Stomach smooth muscle (tissue), 2 donors: Measurements from ENCODE around the gene ICE2.
"Not testable (repeated sequence)": the region's sequence is repeated elsewhere in the genome, so short reads cannot be mapped to it uniquely, and the experiment has no call there.

Source experiments
- H3K27ac ChIP-seq: one replicate; pipeline ENCODE4 v1.7.0; 2013; ENCODE audit warnings: mild to moderate bottlenecking, low read length, inconsistent platforms
- H3K27me3 ChIP-seq, 2 donors: one replicate each; pipeline ENCODE4 v1.7.0; 2013; ENCODE audit warnings: low read length in 2 of 2; ENCODE audit not compliant: insufficient read depth in 2 of 2, control insufficient read depth in 1 of 2
- H3K36me3 ChIP-seq, 2 donors: one replicate each; pipeline ENCODE4 v1.7.0; 2013; ENCODE audit warnings: low read length in 2 of 2; ENCODE audit not compliant: control insufficient read depth in 2 of 2, insufficient read depth in 2 of 2
- H3K4me1 ChIP-seq: one replicate; pipeline ENCODE4 v1.7.0; 2013; ENCODE audit warnings: low read length; ENCODE audit not compliant: control insufficient read depth, insufficient read depth
- H3K4me3 ChIP-seq, 2 donors: one replicate each; pipeline ENCODE4 v1.7.0; 2013; ENCODE audit warnings: low read length in 2 of 2
- H3K9ac ChIP-seq, 2 donors: one replicate each; pipeline ENCODE4 v1.7.0; 2013; ENCODE audit warnings: low read length in 2 of 2, mild to moderate bottlenecking in 1 of 2
- H3K9me3 ChIP-seq, 2 donors: one replicate each; pipeline ENCODE4 v1.7.0; 2013; ENCODE audit warnings: low read length in 2 of 2; ENCODE audit not compliant: control insufficient read depth in 2 of 2
- donor health status: healthy.
- donor health status: Pancreatic carcinoma.

Gene ICE2

DNA sequence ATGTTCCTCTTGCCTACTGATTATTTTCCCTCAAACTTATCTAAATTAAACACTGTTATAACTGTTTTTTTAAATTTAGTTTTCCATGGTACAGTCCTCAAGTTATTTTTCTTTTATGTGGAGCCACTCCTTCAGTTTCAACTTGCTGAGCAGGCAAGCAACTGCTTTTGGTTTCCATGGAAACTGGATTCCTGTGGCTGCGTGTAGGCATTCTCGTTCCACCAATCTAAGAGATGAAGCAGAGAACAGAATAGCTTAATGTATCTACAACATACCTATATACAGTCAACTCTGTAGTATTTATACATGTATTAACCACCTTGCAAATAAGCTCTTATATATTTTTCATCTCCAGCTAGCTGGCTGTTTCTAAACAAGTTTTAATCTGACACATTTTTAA is 55.4 kb downstream of the ICE2 start:
- Histone ChIP-seq H3K27me3 (no peaks in the 10 kb centered on the region), H3K4me1 (no peaks in the 10 kb centered on the region), H3K9ac (no peak overlapping the region), H3K9me3 (no peaks in the 10 kb centered on the region), H3K4me3 (no peak overlapping the region), H3K36me3 (no peaks in the 10 kb centered on the region), H3K27ac (no peak overlapping the region)

DNA sequence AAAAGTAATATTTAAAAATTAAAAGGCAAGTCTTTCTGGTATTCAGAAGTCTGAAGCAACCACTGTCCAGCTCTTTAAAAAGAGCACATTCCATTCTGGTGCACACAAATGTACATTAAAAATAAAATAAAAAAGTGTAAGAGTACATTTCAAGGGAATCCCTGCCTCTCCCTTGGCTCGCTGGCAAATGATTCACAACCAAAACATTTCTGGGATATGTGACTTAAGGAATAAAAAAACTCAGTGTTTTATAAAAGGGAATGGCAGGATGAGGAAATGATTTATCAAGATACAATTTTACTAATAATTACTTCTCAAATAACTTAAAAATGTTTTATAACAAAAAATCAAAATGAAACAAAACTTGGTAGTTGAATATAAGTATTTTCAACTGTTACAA is 57.4 kb downstream of the ICE2 start:
- no peak overlapping the region for H3K27ac ChIP-seq

DNA sequence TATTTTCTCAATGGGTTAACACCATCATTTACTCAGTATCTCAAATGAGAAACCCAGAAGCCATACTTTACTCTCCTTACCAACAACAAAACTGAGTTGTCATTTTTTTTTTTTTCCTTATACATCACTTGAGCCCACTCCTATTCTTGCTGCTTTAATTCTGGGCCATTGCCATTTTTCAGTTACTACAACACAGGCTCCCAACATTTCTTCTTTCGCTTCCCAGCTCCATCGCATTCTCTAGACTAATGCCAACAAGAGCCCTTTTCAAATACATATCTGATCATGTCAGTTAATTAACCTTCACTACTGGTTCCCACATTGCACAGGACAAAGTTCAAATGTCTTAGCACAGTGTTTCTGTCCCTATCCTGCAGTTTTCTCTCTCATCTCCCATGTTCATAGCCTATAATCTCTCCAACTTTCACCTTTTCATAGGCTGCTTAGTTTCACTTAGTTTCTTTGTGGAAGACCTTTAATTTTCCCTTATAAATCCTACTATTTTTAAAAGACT is 58.7 kb downstream of the ICE2 start:
- Histone ChIP-seq H3K9me3 (no peaks in the 10 kb centered on the region), H3K27ac (no peak overlapping the region), H3K4me1 (no peaks in the 10 kb centered on the region), H3K36me3 (no peaks in the 10 kb centered on the region), H3K27me3 (no peaks in the 10 kb centered on the region), H3K4me3 (no peak overlapping the region), H3K9ac (no peak overlapping the region)

More for the DNA sequence above, 57.4 kb downstream of the ICE2 start:
- no peak overlapping the region for H3K9ac ChIP-seq
- no peaks in the 10 kb centered on the region for H3K36me3 ChIP-seq
- H3K27me3 ChIP-seq = no peaks in the 10 kb centered on the region
- no peaks in the 10 kb centered on the region for H3K4me1 ChIP-seq
- no peaks in the 10 kb centered on the region for H3K9me3 ChIP-seq
- no peak overlapping the region for H3K4me3 ChIP-seq

DNA sequence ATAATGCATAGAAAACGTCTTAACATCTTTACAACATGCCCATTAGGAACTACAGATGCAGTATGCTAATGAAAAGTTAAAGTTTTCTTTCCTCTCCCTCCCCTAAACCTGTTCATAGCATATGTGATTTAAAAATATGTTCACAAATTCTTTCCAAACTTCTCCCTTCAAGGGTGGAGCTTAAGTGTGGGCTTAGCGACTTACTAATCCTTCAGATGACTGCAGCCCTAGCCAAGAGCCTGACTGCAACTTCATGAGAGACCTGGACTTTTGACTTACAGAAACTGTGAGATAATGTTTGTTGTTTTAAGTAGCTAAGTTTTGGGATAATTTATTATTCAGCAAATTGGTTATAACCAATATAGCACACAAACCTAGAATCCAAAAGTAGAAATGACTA is 59.2 kb downstream of the ICE2 start:
- Histone ChIP-seq H3K4me1 (no peaks in the 10 kb centered on the region), H3K27me3 (no peaks in the 10 kb centered on the region), H3K27ac (no peak overlapping the region), H3K9me3 (no peaks in the 10 kb centered on the region), H3K4me3 (no peak overlapping the region), H3K9ac (no peak overlapping the region), H3K36me3 (no peaks in the 10 kb centered on the region)

DNA sequence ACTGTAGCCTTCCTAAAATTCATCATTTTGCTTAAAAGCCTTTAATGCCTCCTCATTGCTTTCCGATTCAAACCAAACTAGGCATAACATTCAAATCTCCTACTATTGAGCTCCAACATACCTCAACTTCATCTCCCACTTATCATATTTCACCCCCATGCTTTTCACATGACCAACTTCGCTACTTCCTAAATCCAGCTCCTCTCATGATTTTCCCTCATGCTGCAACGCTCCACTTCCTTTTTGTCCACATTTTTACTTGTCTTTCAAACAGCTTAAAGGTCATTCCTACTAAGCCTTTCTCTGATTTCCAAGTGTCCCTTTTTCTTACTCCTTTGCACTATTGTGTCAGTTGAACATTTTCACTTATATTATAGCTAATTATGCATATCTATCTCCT is 60.8 kb downstream of the ICE2 start:
- Histone ChIP-seq H3K4me1 (peaks cover 10% of the 10 kb centered on the region), H3K27ac (no peak overlapping the region), H3K4me3 (no peak overlapping the region), H3K27me3 (no peaks in the 10 kb centered on the region), H3K9me3 (no peaks in the 10 kb centered on the region), H3K36me3 (no peaks in the 10 kb centered on the region), H3K9ac (no peak overlapping the region)

DNA sequence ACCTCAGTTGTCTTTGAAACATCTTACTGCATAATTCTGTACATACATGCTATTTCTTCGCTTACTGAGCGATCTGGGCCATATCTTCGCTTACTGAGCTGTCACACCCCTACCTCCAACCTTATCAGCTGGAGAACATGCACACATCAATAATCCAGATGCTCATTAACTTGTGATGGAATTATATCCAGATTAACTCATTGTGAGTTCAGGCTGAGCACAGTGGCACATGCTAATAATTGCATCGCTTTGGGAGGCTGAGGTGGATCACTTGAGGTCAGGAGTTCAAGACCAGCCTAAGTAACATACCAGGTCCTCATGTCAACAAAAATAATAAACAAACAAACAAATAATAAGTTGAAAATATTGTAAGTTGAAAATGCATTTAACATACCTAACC is 61.8 kb downstream of the ICE2 start:
- no peak overlapping the region for H3K27ac ChIP-seq
- H3K9ac ChIP-seq = no peak overlapping the region
- no peaks in the 10 kb centered on the region for H3K9me3 ChIP-seq
- H3K36me3 ChIP-seq = no peaks in the 10 kb centered on the region
- peaks cover 14% of the 10 kb centered on the region for H3K4me1 ChIP-seq
- no peak overlapping the region for H3K4me3 ChIP-seq
- H3K27me3 ChIP-seq = no peaks in the 10 kb centered on the region

DNA sequence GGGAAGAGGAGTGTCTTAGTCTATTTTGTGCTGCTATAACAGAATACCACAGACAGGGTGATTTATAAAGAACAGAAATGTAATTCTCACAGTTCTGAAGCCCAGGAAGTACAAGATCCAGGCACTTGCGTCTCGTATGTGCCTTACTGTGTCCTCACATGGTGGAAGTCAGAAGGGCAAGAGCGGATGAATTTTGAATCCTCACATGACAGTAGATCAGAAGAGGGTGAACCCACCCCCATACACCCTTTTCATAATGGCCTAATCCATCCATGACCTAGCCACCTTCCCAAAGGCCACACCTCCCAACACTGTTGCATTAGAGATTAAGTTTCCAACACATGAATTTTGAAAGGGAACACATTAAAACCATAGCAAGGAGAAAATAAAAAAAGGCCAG is 62.5 kb downstream of the ICE2 start:
- no peak overlapping the region for H3K9ac ChIP-seq
- H3K36me3 ChIP-seq = no peaks in the 10 kb centered on the region
- H3K4me1 ChIP-seq = peaks cover 14% of the 10 kb centered on the region
- no peak overlapping the region for H3K4me3 ChIP-seq
- no peak overlapping the region for H3K27ac ChIP-seq
- no peaks in the 10 kb centered on the region for H3K27me3 ChIP-seq
- no peaks in the 10 kb centered on the region for H3K9me3 ChIP-seq

DNA sequence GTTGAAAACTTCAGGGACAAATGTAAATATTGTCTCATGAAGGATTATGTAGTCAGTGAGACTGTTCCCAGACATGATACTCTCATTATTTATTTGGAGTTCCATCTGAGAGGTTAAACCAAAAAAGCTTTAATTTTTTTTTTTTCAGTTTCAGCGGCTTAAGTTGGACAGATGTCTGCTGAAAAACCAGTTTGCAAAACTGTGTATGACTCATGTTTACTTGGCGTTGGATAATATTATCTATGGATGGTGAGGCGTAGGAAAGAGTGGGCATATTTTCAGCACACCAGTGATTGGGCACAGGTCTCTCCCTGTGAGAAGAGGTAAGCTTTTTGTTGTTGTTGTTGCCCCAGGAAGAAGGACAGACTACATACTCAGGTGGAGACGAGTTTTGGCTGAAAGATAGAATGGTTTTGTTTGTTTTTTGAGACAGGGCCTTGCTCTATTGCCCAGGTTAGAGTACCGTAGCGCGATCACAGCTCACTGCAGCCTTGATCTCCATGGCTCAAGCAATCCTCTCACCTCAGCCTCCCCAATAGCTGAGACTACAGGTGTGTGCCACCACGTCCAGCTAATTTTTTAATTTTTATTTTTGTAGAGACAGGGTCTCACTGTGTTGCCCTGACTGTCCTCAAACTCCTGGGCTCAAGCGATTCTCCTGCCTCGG is 64.8 kb downstream of the ICE2 start:
- peaks cover 14% of the 10 kb centered on the region for H3K4me1 ChIP-seq
- H3K27ac ChIP-seq = peak overlapping the region; percentile 53
- H3K9ac ChIP-seq = no peak overlapping the region
- H3K9me3 ChIP-seq = no peaks in the 10 kb centered on the region
- H3K27me3 ChIP-seq = no peaks in the 10 kb centered on the region
- no peaks in the 10 kb centered on the region for H3K36me3 ChIP-seq
- H3K4me3 ChIP-seq = no peak overlapping the region

DNA sequence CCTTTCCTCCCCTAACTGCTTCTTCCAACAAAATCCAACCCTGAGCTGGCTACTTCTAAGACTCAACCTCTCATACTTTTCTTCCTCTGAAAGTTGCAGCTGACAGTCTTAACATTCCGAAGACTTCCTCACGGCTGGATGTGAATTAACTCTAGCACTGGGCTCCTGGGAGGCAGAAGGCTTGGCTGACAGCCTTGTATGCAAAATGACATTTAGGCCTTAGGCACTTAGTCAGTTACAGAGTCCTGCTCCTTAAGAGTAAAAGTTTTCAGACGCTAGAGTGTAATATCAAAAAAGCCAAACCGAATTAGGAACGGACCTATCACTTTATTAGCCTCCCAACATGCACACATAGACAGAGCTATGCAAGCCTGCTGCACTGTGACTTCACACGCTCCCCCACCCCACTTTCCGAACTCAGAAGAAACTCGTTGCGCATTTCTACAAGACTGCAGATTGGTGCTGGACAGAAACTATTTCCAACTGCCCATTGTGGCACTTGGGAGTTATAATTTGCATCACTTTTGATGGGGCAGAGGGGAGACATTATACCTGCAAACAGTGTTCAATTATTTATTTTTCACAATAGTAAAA is 65.6 kb downstream of the ICE2 start:
- peak overlapping the region in 1 of 2 donors; percentile 54 for H3K4me3 ChIP-seq
- H3K9ac ChIP-seq = peak overlapping the region in 1 of 2 donors; percentile 17
- H3K27ac ChIP-seq = peak overlapping the region; percentile 53
- peaks cover 14% of the 10 kb centered on the region for H3K4me1 ChIP-seq
- no peaks in the 10 kb centered on the region for H3K27me3 ChIP-seq
- no peaks in the 10 kb centered on the region for H3K9me3 ChIP-seq
- no peaks in the 10 kb centered on the region for H3K36me3 ChIP-seq

DNA sequence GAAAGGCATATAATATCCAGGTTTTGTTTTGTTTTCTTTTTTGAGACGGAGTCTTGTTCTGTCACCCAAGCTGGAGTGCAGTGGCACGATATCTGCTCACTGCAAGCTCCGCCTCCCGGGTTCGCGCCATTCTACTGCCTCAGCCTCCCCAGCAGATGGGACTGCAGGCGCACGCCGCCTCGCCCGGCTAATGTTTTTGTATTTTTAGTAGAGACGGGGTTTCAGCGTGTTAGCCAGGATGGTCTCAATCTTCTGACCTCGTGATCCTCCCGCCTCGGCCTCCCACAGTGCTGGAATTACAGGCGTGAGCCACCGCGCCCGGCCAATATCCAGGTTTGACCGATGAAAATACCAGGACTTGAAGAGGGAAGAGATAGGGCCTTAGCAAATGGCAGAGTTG is 66.1 kb downstream of the ICE2 start:
- not testable (repeated sequence) for H3K9me3 ChIP-seq, H3K27me3 ChIP-seq, H3K4me3 ChIP-seq, H3K36me3 ChIP-seq
- H3K4me1 ChIP-seq = peaks cover 14% of the 10 kb centered on the region
- H3K9ac ChIP-seq = peak overlapping the region in 1 of 2 donors; percentile 17
- peak overlapping the region; percentile 53 for H3K27ac ChIP-seq

DNA sequence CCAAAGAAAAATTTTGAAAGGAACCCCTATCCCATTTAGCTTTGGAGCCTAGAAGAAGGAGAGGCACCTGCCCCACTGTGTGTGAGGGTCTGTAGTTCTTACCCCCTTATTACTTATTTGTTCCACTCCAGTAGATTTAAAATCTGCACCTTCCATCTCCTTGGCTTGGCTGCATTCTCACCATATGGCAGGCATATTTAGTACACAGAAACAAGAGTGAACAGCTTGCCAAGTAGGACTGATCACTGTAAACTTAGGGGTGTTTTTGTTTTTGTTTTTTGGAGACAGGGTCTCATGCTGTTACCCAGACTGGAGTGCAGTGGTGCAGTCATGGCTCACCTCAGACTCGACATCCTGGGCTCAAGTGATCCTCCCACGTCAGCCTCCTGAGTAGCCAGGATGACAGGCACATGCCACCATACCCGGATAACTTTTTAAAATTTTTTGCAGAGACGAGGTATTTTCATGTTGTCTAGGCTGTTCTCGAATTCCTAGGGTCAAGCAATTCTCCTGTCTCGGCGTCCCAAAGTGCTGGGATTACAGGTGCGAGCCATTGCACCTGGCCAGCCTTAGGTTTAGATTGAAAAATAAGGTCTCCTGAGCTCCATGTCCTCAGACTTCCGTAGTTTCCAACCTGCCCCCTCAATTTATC is 67.0 kb downstream of the ICE2 start:
- Histone ChIP-seq H3K27me3 (no peaks in the 10 kb centered on the region), H3K36me3 (no peaks in the 10 kb centered on the region), H3K27ac (no peak overlapping the region), H3K4me3 (no peak overlapping the region), H3K9me3 (no peaks in the 10 kb centered on the region), H3K4me1 (peaks cover 14% of the 10 kb centered on the region), H3K9ac (no peak overlapping the region)
